ENCODE data around the gene CCDC13. TPM values are rescaled to one million over a fixed set of nuclear protein-coding genes. Genes with fewer than 3 reads are reported as not detected.

Gene CCDC13
- total RNA-seq, 4 donors from 2014 or later, result 0.27 to 33.3 (median 13.6) TPM

DNA sequence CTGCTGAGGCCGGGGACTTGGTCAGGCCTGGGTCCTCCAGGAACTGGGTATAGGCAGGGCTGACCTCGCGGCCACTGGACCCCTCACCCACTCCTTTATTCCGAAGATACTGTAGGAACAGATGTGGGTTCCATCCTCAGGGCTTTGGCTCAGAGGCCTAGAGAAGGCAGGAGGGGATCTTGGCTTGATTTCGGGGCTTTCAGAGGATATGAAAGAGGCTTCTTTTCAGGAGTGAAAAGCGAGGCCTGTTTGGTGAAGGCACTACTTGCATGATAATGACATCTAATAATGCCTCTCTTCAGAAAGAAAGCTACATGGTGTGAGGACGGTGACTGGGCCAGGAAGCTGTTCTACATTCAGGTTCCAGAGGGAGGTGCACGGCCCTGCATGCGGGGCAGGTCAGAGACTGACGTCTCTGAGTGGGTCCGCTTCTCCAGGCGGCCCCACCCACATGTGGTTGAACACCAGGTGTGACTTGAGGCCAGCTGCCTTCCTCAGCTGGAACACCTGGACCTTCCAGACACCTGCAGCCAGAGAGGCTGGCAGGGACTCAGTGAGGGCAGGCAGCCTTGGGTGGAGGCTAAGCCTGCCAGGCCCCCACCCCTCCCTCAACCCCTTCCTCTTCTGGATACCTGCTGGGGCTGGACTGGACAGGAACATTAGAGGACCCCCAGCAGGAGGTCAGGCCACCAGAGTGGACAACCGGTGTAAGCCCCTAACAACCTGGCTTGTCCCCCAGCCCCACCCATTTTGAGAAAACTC, 39.4 kb downstream of the CCDC13 start:
- no peak for DNase-seq
- intact Hi-C loops (cut with DNase I; ENCODE audit: low total_unique reads), result no loop called here
- in situ Hi-C loops (cut with MboI; ENCODE audit: low pct_ligation_motif_present in 1 of 4, low pct_unique_long_range_greater_than_20kb in 1 of 4, low sequenced_read_pairs in 3 of 4), result no loop called here
- Histone ChIP-seq H3K36me3 (no peaks in the 10 kb centered on the region), H3K4me3 (no peak overlapping the region), H3K27ac (no peak overlapping the region), H3K9me3 (no peaks in the 10 kb centered on the region), H3K4me1 (no peaks in the 10 kb centered on the region), H3K27me3 (no peaks in the 10 kb centered on the region)
- WGBS, 2 donors (ENCODE audit: low coverage in 1 of 2), result 67 to 85% methylated on average over 4 to 13 of the region's 13 CpGs
- TF ChIP-seq POLR2AphosphoS5 (IDR thresholded peaks at IDR 0.05) (no peak), EP300 (IDR thresholded peaks at IDR 0.05; ENCODE audit: low read depth) (no peak), POLR2A (IDR thresholded peaks at IDR 0.05) (no peak)
- TF ChIP-seq, protein P1, sequence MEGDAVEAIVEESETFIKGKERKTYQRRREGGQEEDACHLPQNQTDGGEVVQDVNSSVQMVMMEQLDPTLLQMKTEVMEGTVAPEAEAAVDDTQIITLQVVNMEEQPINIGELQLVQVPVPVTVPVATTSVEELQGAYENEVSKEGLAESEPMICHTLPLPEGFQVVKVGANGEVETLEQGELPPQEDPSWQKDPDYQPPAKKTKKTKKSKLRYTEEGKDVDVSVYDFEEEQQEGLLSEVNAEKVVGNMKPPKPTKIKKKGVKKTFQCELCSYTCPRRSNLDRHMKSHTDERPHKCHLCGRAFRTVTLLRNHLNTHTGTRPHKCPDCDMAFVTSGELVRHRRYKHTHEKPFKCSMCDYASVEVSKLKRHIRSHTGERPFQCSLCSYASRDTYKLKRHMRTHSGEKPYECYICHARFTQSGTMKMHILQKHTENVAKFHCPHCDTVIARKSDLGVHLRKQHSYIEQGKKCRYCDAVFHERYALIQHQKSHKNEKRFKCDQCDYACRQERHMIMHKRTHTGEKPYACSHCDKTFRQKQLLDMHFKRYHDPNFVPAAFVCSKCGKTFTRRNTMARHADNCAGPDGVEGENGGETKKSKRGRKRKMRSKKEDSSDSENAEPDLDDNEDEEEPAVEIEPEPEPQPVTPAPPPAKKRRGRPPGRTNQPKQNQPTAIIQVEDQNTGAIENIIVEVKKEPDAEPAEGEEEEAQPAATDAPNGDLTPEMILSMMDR (IDR thresholded peaks at IDR 0.05), result no peak

DNA sequence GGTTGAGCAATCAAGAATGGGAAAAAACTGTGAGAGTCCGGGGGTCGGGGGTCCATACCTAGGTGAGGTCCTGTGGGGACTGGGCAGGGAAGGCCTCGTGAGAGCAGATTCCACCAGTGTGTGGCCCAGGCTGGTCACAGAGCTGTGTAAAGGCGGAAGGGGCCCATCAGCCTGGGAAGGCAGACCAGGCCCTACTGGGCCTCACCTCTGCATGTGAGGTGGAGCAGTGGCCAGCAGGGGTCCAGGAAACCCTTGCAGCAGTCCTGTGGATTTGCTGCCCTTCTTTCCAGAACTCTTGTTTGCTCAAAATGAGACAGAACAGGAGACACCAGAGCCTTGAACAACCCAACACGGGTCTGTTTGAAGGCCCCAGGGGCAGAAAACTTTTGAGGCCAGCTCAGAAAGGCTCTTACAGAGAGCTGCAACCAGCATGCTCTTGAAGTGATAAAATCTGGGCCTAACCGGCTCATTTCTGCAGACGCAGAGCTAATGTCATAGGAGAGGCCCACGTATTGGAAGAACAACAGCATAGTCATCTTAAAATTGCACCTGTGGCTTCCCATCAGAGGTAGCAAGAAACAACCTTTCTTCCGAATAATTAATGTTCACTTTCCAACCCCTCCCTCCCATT, 40.1 kb downstream of the CCDC13 start:
- no peak for DNase-seq
- intact Hi-C loops (cut with DNase I; ENCODE audit: low total_unique reads) (no loop called here), in situ Hi-C loops (cut with MboI; ENCODE audit: low pct_ligation_motif_present in 1 of 4, low pct_unique_long_range_greater_than_20kb in 1 of 4, low sequenced_read_pairs in 3 of 4) (no loop called here)
- 87 to 93% methylated on average over 4 to 9 of the region's 9 CpGs for WGBS, 2 donors (ENCODE audit: low coverage in 1 of 2)
- Histone ChIP-seq H3K4me1 (peaks cover 0 to 3% (median 0%) of the 10 kb centered on the region in 4 donors), H3K9me3 (no peaks in the 10 kb centered on the region), H3K36me3 (no peaks in the 10 kb centered on the region), H3K4me3 (no peak overlapping the region), H3K27ac (no peak overlapping the region), H3K27me3 (no peaks in the 10 kb centered on the region)
- TF ChIP-seq, protein P1 (IDR thresholded peaks at IDR 0.05), result no peak
- TF ChIP-seq EP300 (IDR thresholded peaks at IDR 0.05; ENCODE audit: low read depth) (no peak), POLR2AphosphoS5 (IDR thresholded peaks at IDR 0.05) (no peak), POLR2A (IDR thresholded peaks at IDR 0.05) (no peak)

DNA sequence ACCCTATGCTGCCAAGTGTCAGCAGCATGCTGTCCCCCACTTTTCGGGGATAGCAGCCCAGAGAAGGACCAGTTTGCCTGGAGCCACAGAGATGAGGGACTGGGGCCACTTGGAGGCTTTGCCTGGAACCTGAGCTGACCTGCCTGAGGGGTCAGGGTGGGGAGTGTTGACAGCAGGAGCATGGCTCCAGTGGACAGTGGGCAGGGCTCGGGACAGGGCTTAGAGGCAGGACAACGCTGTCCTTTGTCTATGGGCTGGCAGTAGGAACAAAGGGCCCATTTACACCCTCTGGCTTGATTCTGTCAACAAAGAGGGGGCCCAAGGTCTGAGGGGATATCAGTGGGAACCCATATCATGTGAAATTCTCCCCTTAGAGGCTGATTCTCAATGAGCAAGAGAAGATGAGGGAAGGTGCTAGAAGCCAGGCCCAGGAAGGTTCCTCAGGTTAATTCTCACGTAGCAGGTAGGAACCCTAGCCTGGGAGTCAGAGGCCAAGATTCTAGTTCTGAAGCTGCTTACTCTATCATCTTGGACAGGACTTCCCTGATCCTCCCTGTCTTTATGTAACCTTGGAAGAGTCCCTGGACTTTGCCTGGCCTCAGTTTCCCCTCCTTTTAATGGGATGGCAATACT, 40.7 kb downstream of the CCDC13 start:
- DNase-seq, result no peak
- no peaks in the 10 kb centered on the region for H3K9me3 ChIP-seq
- H3K4me3 ChIP-seq, result no peak overlapping the region
- H3K36me3 ChIP-seq, result no peaks in the 10 kb centered on the region
- no peak overlapping the region for H3K27ac ChIP-seq
- TF ChIP-seq POLR2AphosphoS5 (IDR thresholded peaks at IDR 0.05) (no peak), POLR2A (IDR thresholded peaks at IDR 0.05) (no peak), EP300 (IDR thresholded peaks at IDR 0.05; ENCODE audit: low read depth) (no peak)
- TF ChIP-seq, protein P1 (IDR thresholded peaks at IDR 0.05), result no peak
- 81% methylated on average over 4 of the region's 4 CpGs; no CpG with 5 or more reads in 1 of the 2 donors for WGBS, 2 donors (ENCODE audit: low coverage in 1 of 2)
- H3K27me3 ChIP-seq, result no peaks in the 10 kb centered on the region
- in situ Hi-C loops (cut with MboI; ENCODE audit: low pct_ligation_motif_present in 1 of 4, low pct_unique_long_range_greater_than_20kb in 1 of 4, low sequenced_read_pairs in 3 of 4), result no loop called here
- intact Hi-C loops (cut with DNase I; ENCODE audit: low total_unique reads), result no loop called here
- H3K4me1 ChIP-seq, result peaks cover 0 to 5% (median 0%) of the 10 kb centered on the region in 4 donors

DNA sequence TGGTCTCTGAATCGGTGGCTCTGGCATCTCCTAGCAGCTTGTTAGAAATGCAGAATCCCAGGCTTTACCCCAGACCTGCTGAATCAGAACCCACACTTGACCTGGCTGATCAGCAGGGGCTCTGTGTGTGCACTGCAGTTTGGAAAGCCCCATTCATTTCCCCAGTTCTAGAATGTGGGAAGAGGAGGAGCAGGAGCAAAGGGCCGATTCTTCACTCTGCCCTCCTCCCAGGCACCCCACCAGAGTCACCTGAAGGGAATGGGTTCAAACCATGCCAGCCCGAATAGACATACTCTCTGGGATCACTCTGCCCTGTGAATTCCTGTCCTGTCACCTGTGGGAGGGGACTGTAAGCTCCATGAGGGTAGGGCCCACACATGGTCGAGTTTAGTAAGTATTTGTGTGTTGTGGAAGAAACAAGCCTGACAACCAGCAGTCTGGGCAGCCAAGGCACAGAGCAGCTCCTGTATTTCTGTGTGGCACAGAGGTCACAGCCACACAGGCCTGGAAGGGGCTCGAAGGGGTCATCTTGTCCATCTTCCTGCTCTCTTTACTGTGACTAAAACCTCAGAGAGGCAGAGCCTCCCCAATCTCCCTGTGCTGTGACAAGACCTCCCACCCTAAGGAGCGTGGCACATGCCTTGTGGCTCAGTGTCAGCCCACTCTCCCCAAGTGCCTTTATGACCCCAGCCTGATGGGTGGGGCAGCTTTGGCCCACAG, 41.4 kb downstream of the CCDC13 start:
- 70% methylated on average over 6 of the region's 6 CpGs; no CpG with 5 or more reads in 1 of the 2 donors for WGBS, 2 donors (ENCODE audit: low coverage in 1 of 2)
- no peak overlapping the region for H3K4me3 ChIP-seq
- no peaks in the 10 kb centered on the region for H3K27me3 ChIP-seq
- DNase-seq, result no peak
- H3K9me3 ChIP-seq, result no peaks in the 10 kb centered on the region
- in situ Hi-C loops (cut with MboI; ENCODE audit: low pct_ligation_motif_present in 1 of 4, low pct_unique_long_range_greater_than_20kb in 1 of 4, low sequenced_read_pairs in 3 of 4), result no loop called here
- TF ChIP-seq EP300 (IDR thresholded peaks at IDR 0.05; ENCODE audit: low read depth), result no peak
- TF ChIP-seq, protein P1 (IDR thresholded peaks at IDR 0.05), result no peak
- TF ChIP-seq POLR2A (IDR thresholded peaks at IDR 0.05), result no peak
- TF ChIP-seq POLR2AphosphoS5 (IDR thresholded peaks at IDR 0.05), result no peak
- intact Hi-C loops (cut with DNase I; ENCODE audit: low total_unique reads), result no loop called here
- H3K4me1 ChIP-seq, result peaks cover 0 to 5% (median 0%) of the 10 kb centered on the region in 4 donors
- H3K36me3 ChIP-seq, result no peaks in the 10 kb centered on the region
- no peak overlapping the region for H3K27ac ChIP-seq
